GM18868 (cell line): ENCODE results near the gene GABBR2.

Experiments
- ATAC-seq: cut with Tn5 transposase; IDR thresholded peaks from one replicate; pipeline ENCODE4 v1.9.1; 2021; ENCODE audit warnings: mild to moderate bottlenecking, moderate library complexity; ENCODE audit not compliant: unreplicated experiment

Gene GABBR2

DNA sequence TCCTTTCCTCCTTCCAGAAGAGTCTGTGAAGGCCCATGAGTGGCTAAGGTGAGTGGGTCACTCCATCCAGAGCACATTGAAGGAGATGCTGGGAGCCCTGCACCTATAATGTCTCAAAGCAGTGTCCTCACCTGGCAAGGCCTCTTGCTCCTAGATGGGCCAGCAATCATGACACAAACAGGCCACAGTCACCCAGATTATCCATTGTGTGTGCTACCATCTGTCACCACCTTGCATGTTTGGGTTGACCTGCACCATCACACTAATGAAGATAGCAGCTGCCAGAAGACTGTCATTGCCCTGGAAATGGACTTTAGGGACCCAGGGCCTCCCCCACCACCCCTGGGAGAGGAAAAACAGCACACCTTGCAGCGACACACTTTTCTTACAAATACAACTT lies 69.6 kb downstream of the GABBR2 start:
- ATAC-seq, result no peak

DNA sequence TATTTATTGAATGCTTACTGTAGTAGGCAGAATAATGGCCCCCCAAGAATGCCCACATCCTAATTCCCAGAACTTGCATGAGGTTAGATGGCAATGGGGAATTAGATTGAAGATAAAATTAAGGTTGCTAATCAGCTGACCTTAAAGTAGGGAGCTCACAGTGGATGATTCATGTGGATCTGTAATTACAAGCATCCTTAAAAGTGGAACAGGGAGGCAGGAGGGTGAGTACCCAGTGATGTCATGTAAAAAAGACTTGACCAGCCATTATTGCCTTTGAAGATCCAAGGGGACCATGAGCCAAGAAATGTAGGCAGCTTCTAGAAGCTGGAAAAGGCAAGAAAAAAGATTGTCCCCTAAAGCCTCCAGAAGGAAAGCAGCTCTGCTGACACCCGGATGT lies 71.4 kb downstream of the GABBR2 start:
- no peak for ATAC-seq

DNA sequence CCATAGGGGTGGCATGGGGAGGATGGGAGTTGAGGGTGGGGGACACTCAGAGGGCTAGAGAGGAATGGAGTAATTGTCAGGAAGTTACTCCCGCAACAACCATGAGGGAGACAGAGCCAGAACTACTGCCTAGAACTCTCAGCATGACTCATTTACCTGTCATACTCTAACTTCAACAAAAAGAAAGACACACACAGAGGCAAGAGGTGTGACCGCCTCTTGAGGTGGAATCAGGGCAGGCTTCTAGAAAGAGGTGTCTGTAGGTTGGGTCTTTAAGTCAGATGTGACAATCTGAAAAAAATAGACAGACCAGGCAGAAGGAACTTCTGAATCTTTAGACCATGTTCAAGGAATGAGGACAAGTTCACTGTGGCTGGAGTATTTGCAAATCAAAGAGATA lies 73.4 kb downstream of the GABBR2 start:
- ATAC-seq, result no peak

DNA sequence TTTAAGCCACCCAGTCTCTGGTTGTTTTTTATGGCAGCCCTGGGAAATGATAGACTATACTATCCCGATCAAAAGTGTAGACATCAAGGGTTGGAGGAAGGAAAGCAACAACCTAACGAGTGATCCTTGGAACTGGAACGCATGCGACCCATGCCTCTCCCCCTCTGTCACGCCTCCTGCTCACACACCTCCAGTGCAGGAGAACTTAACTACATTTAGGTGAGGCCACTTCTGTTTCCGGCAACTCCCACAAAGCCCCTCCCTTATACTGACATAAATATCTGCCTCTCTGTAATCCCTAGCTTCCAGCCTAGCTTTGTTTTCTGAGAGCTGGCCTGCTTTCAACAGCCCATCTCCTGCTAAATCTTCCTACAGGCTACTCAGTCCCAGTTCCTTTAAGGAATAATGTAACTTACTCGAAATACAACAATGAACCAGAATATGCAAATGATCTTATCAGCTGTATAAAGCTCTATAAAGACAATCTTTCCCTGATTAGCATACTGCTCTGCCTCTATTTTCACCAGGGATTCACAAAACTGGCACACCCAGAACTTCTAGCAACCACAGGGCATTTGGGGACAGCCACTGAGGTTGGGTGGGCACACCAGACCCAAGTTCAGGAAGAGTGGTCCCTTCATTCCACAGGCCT lies 73.9 kb downstream of the GABBR2 start:
- no peak for ATAC-seq

DNA sequence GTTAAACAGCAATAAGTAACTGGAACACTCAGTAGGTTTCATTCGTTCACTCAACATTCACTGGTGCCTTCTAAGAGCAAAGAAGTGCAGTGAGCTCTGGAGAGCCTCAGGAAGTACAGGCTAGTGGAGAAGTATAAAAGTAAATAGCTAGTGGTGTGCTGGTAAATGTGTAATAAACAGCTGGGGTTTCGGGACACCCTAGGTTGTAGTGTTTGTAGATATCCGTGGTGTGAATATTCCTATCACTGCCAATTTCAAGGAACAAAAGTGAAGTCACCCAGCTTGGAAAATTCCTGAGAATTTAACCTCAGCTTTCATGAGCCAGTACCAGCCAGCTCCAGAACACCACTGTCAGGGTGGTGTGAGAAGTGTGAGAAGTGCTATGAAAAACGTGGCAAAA lies 75.9 kb downstream of the GABBR2 start:
- ATAC-seq, result no peak

DNA sequence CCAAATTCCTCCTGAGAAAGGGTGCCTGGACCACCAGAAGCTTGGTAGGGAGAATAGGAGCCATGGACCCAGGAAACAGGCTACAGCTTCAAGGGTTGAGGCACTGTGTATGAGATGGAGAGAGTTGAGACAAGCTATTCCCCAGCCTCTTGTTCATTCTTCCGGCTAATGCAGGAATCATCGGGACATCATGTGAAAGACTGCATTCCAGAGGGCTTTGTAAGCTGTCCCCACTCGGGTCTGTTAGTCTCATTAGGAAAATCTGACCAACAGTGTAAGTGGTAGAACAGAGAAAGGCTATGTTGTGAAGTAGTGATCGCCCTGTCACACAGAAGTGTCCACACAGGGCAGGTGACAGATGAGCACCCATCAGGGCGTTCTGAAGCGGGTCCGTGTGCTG lies 81.4 kb downstream of the GABBR2 start:
- ATAC-seq, result no peak

DNA sequence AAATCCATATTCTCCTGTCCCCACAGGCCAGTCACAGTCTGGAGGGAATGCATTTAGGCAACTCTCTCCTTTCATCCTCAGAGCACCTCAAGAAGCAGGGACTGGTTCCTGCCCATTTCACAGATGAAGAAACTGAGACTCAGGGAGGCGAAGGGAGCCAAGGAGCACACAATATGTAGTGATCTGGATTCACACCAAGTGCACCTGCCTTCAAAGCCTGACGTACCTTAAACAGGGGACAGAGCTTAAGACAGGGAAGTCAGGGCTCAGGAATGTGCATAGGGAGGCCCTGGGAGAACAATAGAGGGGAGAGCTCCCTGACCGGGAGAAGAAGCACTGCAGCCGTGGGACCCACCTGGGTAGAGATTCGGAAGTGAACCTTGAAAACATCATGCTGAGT lies 83.0 kb downstream of the GABBR2 start:
- no peak for ATAC-seq

DNA sequence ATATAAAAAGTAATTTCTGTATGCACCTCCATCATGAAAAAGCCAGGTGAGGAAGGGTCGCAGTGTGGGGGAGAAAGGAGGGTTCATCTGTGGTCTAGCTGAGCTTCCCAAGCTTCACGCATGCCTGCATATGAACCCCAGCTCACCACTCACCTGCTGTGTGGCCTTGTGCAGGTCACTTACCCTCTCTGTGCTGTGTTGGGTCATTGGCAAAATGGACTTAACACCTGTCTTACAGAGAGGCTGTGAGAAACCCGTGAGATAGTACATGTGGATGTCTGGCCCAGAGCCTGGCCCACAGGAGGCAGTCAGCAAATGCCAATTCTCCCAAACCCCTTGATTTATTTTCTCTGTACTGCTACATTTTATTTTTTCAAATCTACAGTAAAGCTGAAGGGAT lies 88.9 kb downstream of the GABBR2 start:
- no peak for ATAC-seq

DNA sequence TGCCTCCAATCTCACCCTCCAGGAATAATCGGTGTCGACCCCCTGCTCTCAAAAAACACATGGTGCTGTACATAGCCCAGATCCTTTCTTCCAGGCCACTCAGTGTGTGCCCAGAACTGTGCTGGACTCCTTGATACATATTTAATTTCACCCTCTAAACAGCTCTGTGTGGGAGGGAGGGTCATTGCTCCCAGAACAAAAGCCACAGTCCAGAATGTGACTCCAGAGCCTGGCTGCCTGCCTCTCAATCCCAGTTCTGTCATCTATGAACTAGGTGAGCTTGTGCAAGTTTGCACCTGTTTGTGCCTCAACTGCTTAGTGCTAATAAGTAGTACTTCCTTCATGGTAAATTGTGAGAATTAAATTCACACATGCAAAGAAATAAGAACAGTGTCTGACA lies 93.1 kb downstream of the GABBR2 start:
- no peak for ATAC-seq

DNA sequence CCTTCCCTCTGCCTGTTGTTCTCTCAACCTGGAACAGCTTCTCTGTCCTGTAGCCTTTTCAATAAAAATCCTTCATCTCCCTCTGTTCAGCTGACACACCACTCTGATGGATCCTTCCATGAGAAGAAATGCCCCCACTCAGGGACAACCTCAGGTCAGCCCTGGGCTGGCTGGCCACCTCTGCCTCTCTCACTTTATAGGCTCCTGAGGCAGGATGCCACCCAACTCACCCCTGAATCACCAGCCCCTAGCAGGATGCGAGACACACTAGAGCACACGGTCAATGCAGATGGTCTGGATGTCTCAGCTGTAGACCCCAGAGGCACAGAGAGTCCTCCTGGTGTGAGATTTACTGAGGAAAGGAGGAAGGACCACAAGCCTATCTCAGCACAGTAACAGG lies 93.8 kb downstream of the GABBR2 start:
- ATAC-seq, result no peak

DNA sequence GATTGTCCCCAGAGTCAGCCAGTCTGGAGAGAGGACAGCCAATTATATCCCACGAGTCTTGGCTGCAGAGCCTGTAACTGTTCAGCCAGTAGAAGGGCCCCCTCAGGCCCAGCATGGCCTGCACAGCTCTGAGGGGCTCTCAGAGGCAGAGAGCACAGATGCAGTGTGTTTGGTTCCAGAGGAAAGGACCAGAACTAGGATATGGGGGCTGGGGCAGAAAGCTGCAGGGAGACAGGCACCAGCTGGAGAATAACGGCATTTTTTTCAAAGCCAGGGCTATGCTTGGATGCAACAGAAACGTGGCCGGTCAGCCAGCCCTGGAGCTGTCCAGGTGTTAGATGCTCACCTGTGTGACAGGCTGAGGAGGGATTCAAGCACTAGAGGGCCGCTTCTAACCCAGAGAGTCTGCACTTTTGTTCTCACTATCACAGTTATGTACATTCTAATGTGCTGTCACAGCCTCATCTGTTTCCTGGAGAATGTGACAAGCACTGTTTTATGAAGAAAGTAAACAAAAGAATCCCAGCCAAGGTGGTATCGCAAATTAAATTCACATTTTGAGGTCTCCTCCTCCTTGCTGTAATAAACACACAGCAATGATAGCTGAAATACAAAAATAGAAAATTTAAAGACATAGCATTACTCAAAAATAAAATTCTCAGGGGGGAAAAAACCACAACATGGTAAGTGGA lies 96.5 kb downstream of the GABBR2 start:
- ATAC-seq, result no peak

DNA sequence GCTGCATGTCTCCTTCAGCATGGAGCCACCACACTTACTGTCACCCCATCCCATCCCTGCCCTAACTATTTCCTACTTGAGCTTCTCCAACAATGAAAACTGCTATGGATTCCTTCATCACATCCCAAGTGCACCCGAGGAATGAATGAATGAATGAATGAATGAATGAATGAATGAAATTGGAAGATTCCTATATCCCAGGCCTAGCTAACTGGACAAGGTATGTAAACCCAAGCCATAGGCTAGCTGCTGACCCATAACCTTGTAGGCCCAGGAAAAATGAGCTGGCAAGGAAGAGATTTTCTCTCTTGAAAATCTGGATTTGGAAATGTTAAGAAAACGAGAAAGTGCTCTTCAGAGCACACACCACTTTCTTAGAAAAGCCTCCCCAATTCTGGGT lies 97.4 kb downstream of the GABBR2 start:
- no peak for ATAC-seq

DNA sequence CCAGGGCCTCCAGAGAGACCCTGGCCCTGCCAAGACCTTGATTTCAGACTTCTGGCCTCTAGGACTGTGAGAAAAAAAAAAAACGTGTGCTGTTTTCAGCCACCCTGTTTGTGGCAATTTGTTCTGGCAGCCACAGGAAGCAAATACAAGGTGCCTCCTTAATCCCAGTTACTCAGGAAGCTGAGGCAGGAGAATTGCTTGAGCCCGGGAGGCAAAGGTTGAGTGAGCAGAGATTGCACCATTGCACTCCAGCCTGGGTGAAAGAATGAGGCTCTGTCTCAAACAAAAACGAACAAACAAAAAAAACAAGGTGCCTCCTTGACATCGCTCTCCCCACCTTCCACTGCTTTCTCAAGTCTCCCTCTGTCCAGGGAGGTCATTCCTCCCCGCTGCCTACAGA lies 98.0 kb downstream of the GABBR2 start:
- no peak for ATAC-seq

DNA sequence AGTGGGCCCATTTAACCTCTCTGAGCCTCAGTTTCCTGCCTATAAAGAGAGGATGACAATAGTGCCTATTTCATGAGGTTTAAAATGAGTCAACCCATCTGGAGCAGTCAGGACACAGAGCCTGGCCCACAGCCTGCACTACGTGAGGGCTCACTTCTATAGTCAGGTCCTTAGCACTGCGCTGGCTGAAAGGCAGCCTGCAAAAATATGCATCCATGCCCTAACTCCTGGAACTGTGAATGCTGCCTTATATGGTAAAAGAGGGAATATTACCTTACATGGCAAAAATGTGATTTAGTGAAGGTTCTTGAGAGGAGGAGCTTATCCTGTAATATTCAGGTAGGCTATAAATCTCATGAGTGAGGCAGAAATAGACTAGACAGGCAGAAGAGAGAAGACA lies 98.5 kb downstream of the GABBR2 start:
- no peak for ATAC-seq

DNA sequence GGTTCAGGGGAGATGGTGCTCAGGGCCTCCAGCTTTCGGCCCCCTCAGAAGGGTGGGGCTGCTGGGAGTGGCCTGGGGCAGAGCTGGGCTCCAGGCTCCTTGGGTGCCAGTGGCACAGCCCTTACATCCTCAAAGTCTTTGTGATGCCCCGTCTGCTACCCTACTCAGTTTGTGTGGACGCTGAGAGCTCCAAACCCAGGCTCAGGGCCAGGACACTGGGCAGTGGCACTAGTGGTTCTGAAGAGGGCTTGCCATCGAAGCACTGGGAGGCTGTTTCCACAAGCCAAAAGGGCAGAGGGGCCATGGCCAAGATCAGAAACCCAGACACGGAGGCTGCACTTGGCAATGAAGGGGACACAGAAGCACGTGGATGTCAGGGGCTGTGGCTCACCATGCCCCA lies 99.1 kb downstream of the GABBR2 start:
- ATAC-seq, result no peak

DNA sequence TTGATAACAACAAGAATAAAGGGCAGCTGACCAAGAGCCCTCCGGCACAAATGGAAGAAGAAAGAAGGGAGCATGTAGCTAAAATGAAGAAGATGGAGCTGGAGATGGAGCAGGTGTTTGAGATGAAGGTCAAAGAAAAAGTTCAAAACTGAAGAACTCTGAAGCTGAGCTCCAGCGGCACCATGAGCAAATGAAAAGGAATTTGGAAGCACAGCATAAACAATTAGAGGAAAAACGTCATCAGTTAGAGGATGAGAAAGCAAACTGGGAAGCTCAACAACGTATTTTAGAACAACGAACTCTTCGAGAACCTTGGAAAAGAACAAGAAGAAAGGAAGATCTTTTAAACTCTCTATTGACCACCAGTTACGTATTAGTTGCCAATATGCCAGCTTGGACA lies 100.9 kb downstream of the GABBR2 start:
- no peak for ATAC-seq

DNA sequence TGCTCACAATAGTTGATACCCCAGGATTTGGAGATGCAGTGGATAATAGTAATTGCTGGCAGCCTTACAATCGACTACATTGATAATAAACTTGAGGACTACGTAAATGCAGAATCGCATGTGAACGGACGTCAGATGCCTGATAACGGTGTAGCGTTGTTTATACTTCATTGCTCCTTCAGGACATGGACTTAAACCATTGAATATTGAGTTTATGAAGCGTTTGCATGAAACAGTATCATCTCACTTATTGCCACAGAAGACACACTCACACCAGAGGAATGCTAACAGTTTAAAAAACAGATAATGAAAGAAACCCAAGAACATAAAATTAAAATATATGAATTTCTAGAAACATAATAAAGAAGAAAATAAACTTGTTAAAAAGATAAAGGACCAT lies 101.6 kb downstream of the GABBR2 start:
- ATAC-seq, result no peak

DNA sequence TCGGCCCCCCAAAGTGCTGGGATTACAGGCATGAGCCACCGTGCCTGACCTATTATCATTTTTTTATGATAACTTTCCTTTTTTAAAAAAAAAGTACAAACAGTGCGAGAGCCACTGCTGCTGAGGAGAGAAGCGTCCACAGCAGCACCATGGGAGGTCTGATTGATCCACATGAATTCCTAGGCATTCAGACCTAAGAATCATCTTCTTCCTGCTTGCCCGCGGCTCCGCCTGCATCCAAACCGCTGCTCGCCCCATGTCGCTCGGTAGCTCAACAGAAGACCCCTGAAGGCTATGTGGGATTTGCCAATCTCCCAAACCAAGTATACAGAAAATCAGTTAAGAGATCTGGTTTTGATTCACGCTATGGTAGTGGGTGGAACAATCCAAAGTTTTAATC lies 102.0 kb downstream of the GABBR2 start:
- ATAC-seq, result no peak

DNA sequence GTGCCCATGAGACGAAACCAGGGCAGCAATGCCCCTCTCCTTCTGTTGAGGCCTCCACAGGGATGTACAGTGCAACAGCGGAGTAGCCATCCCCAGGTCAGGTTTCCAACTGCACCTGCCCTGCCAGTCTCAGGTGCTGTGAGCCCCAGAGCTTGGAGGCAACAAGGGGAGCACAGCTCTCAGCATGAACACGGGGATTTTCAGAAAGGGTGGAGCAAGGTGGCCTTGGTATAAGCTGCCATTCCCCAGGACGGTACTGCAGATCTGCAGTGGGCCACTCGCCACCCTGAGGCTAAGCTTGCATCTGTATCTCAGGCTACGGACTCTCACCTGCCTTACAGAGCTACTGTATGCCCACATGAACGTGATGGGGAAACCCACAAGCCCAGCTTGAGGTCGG lies 103.6 kb downstream of the GABBR2 start:
- ATAC-seq, result no peak

DNA sequence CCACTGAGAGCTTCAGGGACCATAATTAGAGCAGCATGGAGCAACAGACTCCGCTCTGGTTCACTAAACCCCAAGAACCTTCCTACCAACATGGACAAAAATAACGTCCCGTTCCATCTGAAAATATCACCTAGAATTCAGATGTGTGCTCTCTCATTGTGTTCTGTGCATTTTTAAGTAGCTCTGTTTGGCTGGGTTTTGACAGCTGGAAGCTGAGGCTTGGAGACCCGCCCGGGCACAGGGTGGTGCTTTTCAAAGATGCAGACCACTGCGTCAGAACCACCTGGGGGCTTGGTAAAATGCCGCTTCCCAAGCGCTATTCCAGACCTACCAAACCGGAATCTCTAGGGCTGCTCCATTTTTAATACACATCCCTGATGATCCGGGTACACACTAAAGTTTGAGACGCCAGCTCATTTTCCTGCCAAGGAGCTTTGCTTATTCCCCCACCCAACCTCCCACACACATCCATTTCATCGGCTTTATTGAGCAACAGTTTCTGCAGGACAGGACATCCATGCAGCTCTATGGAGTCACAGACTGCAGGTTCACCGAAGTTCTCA lies 104.8 kb downstream of the GABBR2 start:
- no peak for ATAC-seq

DNA sequence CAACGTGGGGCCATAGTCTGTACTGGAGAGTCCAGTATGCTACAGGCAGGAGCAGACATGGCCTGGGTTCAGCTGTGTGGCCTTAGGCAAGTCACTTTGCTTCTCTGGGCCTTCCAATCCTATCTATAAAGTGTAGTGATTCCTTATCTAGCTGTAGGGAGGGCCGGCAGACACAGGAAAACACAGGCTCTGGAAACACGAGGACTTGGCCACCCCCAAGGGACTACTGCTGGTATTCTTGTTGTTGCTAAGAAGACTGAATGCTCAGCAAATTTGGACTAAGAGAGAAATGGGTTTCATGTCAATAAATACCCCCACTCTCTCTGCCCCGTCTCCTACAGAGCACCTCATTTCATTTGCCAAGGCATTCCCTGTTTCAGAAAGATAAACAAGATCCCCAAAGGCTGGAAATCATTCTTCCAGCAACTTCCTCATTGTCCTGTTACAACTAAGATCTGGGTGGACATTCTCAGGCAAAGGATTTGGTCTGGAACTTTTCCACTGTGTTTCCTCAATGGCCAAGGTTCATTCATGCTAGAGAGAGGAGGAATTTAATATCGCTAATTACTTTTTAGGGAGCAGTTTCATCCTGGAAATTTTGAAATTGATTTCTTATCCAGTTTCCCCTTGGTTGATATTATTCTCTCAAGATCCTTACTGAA lies 105.8 kb downstream of the GABBR2 start:
- ATAC-seq, result no peak

DNA sequence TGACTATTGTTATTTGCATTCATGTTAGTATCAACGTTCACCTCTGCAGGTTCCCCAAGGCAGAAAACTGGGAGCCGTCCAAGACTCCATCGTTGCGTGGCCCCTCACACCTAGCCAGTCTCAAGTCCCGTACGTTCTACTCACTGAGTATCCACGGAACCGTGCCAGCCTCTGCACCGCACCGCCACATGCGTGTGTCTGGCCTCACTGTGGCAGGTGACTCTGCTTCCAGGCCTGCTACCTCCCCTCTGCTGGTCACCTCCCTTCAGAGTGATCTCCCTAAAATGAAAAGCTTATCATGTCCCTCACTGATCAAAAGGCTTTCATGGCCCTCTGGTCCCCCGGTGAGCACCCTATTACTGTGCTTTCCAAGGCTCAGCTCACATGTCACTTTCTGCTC lies 108.1 kb downstream of the GABBR2 start:
- no peak for ATAC-seq
